ENCODE results near the gene ACOXL. TPM values are rescaled to one million over a fixed set of nuclear protein-coding genes. Genes with fewer than 3 reads are reported as not detected.

Gene ACOXL
- total and polyA plus RNA-seq, 10 of the 15 experiments (the other 5 are each of a cell fraction or from before 2014, with no cell fraction given), result 0.05 to 1.3 (median 0.71) TPM

DNA sequence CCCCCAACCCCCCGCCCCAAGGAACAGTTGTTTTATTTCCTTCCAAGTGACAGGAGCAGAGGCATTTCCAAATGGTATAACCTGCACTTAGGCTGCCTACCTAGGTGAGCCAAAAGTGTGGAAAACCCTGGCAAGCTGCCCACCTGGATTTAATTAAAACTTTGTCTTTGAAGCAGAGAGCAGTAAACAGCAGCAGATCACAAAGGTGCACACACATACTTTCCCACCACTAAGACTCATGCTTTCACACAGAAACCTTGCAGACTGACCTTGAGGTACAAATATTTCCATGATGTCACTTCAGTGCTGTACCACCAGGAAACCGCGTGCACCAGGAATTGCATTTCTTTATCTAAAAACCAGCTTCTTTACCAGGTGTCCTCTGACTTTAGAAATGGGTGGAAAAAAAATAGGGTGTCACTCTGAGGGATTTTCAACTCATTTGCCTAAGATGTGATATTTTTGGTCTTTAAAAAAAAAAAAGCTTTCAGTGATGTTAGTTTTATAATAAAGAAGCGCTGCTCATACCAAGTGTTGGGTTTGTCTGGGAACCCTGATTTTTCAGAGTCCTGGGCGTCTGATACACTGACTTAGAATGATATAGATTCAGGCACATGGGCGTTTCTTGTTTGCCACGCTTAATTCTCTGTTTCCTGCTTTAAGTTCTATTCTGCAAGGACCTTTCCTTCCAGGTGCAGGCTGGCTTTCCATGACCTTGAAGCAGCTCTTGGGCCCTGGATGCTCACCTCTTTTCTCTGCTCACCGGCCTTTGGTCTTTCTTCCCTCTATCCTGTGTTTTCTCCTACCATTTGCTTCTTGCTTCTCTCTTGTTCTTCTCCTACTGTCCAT, 317.6 kb downstream of the ACOXL start (continued):
- TF ChIP-seq, protein P1, sequence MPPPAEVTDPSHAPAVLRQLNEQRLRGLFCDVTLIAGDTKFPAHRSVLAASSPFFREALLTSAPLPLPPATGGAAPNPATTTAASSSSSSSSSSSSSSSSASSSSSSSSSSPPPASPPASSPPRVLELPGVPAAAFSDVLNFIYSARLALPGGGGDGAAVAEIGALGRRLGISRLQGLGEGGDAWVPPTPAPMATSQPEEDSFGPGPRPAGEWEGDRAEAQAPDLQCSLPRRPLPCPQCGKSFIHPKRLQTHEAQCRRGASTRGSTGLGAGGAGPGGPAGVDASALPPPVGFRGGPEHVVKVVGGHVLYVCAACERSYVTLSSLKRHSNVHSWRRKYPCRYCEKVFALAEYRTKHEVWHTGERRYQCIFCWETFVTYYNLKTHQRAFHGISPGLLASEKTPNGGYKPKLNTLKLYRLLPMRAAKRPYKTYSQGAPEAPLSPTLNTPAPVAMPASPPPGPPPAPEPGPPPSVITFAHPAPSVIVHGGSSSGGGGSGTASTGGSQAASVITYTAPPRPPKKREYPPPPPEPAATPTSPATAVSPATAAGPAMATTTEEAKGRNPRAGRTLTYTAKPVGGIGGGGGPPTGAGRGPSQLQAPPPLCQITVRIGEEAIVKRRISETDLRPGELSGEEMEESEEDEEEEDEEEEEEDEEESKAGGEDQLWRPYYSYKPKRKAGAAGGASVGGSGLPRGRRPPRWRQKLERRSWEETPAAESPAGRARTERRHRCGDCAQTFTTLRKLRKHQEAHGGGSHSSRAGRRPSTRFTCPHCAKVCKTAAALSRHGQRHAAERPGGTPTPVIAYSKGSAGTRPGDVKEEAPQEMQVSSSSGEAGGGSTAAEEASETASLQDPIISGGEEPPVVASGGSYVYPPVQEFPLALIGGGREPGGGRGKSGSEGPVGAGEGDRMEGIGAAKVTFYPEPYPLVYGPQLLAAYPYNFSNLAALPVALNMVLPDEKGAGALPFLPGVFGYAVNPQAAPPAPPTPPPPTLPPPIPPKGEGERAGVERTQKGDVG (CRISPR knock-in tag; IDR thresholded peaks at IDR 0.05), result no peak
- TF ChIP-seq MTA2 (IDR thresholded peaks at IDR 0.05; ENCODE audit: low read depth) (peak; percentile 64), YBX1 (IDR thresholded peaks at IDR 0.05) (no peak), BRCA1 (IDR thresholded peaks at IDR 0.05; ENCODE audit: low read depth, low read length) (no peak), ETV6 (conservative IDR thresholded peaks at IDR 0.05 in 1 of 2, IDR thresholded peaks at IDR 0.05 in 1 of 2; ENCODE audit: borderline replicate concordance in 1 of 2, low read depth in 1 of 2) (peak in 1 of 2 experiments; percentile 44; a peak in 1 of 4 replicates), TCF12 (IDR thresholded peaks at IDR 0.05; ENCODE audit: low read depth, low read length) (no peak), RBBP5 (conservative IDR thresholded peaks at IDR 0.05) (no peak), RUNX3 (IDR thresholded peaks at IDR 0.05; ENCODE audit: low read length) (peak; percentile 88), CBFB (IDR thresholded peaks at IDR 0.05; ENCODE audit: low read depth) (no peak), ATF7 (IDR thresholded peaks at IDR 0.05; ENCODE audit: low read depth) (peak; percentile 97), DPF2 (IDR thresholded peaks at IDR 0.05) (no peak), FOS (IDR thresholded peaks at IDR 0.05; ENCODE audit: borderline replicate concordance, extremely low read depth, insufficient read length) (no peak), EZH2 (IDR thresholded peaks at IDR 0.05; ENCODE audit: borderline replicate concordance, control insufficient read depth, low read depth, low read length) (no peak)
- TF ChIP-seq, protein P2, sequence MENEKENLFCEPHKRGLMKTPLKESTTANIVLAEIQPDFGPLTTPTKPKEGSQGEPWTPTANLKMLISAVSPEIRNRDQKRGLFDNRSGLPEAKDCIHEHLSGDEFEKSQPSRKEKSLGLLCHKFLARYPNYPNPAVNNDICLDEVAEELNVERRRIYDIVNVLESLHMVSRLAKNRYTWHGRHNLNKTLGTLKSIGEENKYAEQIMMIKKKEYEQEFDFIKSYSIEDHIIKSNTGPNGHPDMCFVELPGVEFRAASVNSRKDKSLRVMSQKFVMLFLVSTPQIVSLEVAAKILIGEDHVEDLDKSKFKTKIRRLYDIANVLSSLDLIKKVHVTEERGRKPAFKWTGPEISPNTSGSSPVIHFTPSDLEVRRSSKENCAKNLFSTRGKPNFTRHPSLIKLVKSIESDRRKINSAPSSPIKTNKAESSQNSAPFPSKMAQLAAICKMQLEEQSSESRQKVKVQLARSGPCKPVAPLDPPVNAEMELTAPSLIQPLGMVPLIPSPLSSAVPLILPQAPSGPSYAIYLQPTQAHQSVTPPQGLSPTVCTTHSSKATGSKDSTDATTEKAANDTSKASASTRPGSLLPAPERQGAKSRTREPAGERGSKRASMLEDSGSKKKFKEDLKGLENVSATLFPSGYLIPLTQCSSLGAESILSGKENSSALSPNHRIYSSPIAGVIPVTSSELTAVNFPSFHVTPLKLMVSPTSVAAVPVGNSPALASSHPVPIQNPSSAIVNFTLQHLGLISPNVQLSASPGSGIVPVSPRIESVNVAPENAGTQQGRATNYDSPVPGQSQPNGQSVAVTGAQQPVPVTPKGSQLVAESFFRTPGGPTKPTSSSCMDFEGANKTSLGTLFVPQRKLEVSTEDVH (IDR thresholded peaks at IDR 0.05; ENCODE audit: low read depth, partially characterized antibody), result no peak
- TF ChIP-seq, protein P3, sequence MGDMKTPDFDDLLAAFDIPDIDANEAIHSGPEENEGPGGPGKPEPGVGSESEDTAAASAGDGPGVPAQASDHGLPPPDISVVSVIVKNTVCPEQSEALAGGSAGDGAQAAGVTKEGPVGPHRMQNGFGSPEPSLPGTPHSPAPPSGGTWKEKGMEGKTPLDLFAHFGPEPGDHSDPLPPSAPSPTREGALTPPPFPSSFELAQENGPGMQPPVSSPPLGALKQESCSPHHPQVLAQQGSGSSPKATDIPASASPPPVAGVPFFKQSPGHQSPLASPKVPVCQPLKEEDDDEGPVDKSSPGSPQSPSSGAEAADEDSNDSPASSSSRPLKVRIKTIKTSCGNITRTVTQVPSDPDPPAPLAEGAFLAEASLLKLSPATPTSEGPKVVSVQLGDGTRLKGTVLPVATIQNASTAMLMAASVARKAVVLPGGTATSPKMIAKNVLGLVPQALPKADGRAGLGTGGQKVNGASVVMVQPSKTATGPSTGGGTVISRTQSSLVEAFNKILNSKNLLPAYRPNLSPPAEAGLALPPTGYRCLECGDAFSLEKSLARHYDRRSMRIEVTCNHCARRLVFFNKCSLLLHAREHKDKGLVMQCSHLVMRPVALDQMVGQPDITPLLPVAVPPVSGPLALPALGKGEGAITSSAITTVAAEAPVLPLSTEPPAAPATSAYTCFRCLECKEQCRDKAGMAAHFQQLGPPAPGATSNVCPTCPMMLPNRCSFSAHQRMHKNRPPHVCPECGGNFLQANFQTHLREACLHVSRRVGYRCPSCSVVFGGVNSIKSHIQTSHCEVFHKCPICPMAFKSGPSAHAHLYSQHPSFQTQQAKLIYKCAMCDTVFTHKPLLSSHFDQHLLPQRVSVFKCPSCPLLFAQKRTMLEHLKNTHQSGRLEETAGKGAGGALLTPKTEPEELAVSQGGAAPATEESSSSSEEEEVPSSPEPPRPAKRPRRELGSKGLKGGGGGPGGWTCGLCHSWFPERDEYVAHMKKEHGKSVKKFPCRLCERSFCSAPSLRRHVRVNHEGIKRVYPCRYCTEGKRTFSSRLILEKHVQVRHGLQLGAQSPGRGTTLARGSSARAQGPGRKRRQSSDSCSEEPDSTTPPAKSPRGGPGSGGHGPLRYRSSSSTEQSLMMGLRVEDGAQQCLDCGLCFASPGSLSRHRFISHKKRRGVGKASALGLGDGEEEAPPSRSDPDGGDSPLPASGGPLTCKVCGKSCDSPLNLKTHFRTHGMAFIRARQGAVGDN (IDR thresholded peaks at IDR 0.05), result no peak
- TF ChIP-seq, protein P4, sequence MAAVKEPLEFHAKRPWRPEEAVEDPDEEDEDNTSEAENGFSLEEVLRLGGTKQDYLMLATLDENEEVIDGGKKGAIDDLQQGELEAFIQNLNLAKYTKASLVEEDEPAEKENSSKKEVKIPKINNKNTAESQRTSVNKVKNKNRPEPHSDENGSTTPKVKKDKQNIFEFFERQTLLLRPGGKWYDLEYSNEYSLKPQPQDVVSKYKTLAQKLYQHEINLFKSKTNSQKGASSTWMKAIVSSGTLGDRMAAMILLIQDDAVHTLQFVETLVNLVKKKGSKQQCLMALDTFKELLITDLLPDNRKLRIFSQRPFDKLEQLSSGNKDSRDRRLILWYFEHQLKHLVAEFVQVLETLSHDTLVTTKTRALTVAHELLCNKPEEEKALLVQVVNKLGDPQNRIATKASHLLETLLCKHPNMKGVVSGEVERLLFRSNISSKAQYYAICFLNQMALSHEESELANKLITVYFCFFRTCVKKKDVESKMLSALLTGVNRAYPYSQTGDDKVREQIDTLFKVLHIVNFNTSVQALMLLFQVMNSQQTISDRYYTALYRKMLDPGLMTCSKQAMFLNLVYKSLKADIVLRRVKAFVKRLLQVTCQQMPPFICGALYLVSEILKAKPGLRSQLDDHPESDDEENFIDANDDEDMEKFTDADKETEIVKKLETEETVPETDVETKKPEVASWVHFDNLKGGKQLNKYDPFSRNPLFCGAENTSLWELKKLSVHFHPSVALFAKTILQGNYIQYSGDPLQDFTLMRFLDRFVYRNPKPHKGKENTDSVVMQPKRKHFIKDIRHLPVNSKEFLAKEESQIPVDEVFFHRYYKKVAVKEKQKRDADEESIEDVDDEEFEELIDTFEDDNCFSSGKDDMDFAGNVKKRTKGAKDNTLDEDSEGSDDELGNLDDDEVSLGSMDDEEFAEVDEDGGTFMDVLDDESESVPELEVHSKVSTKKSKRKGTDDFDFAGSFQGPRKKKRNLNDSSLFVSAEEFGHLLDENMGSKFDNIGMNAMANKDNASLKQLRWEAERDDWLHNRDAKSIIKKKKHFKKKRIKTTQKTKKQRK (IDR thresholded peaks at IDR 0.05; ENCODE audit: low read depth, low read length), result no peak

Data from GM12878 (cell line).